Measurements from ENCODE around the gene CYP4A22.
A peak's percentile ranks its signal among the peaks of the same experiment; 100 is the strongest.
"Not testable (repeated sequence)": the region's sequence is repeated elsewhere in the genome, so short reads cannot be mapped to it uniquely, and the experiment has no call there.

CYP4A22 gene

GRCh38 chr1:47184822-47185677 is 47.8 kb downstream of the CYP4A22 start:
- no peak for DNase-seq (ENCODE audit: low read depth in 3 of 3)

GRCh38 chr1:47186267-47187185 is 49.3 kb downstream of the CYP4A22 start:
- DNase-seq (ENCODE audit: low read depth in 3 of 3) = no peak

- DNase-seq (ENCODE audit: low read depth in 3 of 3) = no peak
These were observed 50.1 kb downstream of the CYP4A22 start for GRCh38 chr1:47187231-47187925.

- no peak for DNase-seq (ENCODE audit: low read depth in 3 of 3)
These were observed 50.6 kb downstream of the CYP4A22 start for GRCh38 chr1:47187926-47188250.

- DNase-seq (ENCODE audit: low read depth in 3 of 3) = no peak
These were observed 51.8 kb downstream of the CYP4A22 start for GRCh38 chr1:47188791-47189785.

- DNase-seq (ENCODE audit: low read depth in 3 of 3) = no peak
These were observed 52.7 kb downstream of the CYP4A22 start, which contains the start of gene PDZK1IP1 for GRCh38 chr1:47189844-47190508. Gene PDZK1IP1 (minus strand): TSS chr1:47190036. CDS start chr1:47189932, 104 bp downstream.

- no peak for DNase-seq (ENCODE audit: low read depth in 3 of 3)
These were observed 53.2 kb downstream of the CYP4A22 start for GRCh38 chr1:47190509-47190855.

GRCh38 chr1:47190857-47191256 is 53.6 kb downstream of the CYP4A22 start:
- no peak for DNase-seq (ENCODE audit: low read depth in 3 of 3)

GRCh38 chr1:47191940-47192457 is 54.8 kb downstream of the CYP4A22 start:
- no peak for DNase-seq (ENCODE audit: low read depth in 3 of 3)

GRCh38 chr1:47192458-47193384 is 55.5 kb downstream of the CYP4A22 start:
- DNase-seq (ENCODE audit: low read depth in 3 of 3) = peak; percentile 40 to 50 (median 47)

- not testable (repeated sequence) for DNase-seq (ENCODE audit: low read depth in 3 of 3)
These were observed 56.3 kb downstream of the CYP4A22 start for GRCh38 chr1:47193496-47193895.

- no peak for DNase-seq (ENCODE audit: low read depth in 3 of 3)
These were observed 57.1 kb downstream of the CYP4A22 start for GRCh38 chr1:47194311-47194710.

GRCh38 chr1:47195981-47196380 is 58.7 kb downstream of the CYP4A22 start:
- not testable (repeated sequence) for DNase-seq (ENCODE audit: low read depth in 3 of 3)

GRCh38 chr1:47196622-47197021 is 59.4 kb downstream of the CYP4A22 start:
- no peak for DNase-seq (ENCODE audit: low read depth in 3 of 3)

GRCh38 chr1:47198214-47198613 is 61.0 kb downstream of the CYP4A22 start:
- DNase-seq (ENCODE audit: low read depth in 3 of 3) = no peak
